HG03064 (cell line): ENCODE results near the gene SLC22A15.

ENCODE experiments used
- ATAC-seq: cut with Tn5 transposase; IDR thresholded peaks from one replicate; pipeline ENCODE4 v1.9.1; 2021; ENCODE audit warnings: low read depth; ENCODE audit not compliant: unreplicated experiment

The SLC22A15 gene

DNA sequence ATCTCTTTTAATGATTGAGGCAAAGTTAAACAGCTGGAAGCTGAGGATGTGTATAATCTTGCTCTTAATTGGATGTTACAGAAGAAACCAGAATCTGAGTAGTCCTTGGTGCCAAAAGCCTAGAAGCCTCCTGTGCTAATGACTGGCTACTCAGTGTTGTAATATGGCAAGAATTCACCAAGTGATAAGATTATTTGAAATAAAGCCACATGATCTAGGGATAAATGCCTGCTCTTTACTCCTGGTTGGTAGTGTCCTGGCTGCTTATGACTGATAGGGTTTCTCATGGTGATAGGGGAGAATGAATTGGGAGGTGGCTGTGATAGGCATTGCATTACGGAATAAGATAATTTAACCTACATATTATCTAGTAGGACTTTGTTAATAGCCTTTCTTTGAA is 121.3 kb downstream of the SLC22A15 start:
- no peak for ATAC-seq

- ATAC-seq: no peak
These were observed 123.1 kb downstream of the SLC22A15 start for GRCh38 chr1:116099379-116099778.

GRCh38 chr1:116099919-116100318 is 123.6 kb downstream of the SLC22A15 start:
- ATAC-seq: no peak

- ATAC-seq: no peak
These were observed 128.4 kb downstream of the SLC22A15 start for GRCh38 chr1:116104667-116105066.

DNA sequence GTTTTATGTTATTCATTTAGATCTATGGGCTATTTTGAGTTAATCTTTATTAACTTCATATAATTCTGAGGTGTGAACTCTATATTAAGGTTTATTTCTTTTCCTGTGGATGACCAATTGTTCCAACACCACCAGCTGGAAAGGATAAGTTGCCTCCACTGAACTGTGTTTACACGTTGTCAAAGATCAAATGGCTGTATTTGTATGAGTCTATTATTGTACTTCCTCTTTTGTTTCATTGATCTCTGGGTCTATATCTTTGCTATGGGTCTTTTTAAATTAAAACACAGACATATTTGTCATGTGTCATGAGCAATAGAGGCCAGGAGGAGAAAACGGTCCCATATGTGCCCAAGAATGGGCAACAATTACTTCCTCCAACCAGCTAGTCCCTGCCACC is 129.7 kb downstream of the SLC22A15 start:
- no peak for ATAC-seq

GRCh38 chr1:116106646-116107045 is 130.3 kb downstream of the SLC22A15 start:
- no peak for ATAC-seq

DNA sequence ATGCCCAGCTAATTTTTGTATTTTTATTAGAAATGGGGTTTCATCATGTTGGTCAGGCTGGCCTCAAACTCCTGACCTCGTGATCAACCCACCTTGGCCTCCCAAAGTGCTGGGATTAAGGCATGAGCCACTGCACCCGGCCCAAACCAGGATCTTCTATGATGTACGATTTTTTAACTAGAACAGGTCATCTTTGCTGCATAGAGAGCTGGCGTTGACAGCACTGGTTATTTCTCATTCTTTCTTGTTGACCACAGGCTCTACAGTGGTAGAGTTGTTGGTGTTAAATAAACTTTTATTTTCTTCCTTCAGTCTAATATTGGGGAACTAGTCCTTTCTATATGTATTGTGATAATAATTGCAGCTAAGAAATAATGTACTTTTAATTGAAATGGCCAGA is 131.1 kb downstream of the SLC22A15 start:
- no peak for ATAC-seq

DNA sequence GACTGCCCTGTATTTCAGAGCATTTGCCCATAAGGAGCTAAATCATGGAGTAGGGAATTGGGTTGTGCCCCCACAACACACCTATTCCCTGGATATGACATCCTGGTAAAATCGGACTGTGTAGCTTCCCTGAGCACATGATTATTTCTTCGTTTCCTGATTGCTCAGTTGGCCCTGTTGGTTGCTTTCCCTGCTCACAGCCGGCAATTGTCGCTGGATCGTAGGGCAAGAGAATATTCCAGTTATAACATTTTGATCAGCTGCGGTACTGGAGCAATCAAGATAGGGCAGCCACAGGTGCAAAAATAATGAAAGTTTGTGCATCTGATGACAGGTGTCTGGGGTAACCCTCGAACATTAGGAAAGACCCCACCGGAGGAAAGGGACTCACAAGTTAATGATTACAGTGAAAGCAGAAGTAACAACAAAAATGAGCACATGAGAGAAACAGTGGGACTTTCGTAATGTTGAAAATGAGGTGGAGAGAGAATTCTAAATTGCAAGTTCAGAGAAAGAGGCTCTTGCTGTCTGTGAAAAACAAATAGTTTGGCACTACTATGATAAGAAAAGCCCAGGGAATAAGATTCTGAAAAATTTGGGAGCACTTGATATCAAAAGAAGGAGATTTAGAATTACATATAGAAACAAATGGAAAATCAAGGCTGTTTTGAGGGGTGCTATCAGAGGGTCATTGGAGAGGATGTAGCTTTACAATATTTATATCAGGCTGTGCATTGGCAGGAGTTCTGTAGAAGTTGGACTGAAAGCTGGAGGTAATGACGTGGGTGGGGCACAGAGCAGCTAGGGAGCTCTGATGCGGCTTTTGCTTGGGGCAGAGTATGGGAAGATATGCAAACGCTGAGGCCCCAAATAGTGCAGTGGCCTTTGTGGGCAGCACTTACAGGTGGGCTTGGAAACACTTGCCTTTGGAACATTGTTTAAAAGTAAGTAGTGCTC is 134.5 kb downstream of the SLC22A15 start, which contains the start of gene MAB21L3:
Gene MAB21L3, plus strand, starts transcription at position 833 of the 957 bp plus-strand sequence. CDS start 1,217 bp downstream, outside the sequence.
- no peak for ATAC-seq

DNA sequence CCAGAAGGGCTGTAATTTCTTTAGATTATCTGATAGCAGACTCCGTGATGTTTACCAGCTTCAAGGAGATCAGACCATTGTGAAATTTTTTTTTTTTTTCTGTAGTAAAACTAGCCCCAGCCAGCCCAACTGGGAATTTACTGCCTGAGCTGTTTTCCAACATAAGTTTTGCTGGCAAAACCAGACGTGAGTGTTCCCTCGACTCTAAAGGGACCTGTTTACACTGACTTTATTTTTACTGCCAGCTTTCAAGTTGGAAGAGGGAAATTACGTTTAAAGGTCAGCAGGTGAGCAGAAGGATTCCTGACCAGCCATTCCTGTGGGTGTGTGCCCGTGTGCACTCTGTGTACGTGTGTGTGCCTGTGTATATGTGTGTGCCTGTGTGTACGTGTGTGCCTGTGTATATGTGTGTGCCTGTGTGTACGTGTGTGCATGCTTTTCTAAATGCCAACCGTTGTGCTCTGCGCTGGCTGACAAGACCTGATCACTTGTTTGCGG is 135.3 kb downstream of the SLC22A15 start:
- ATAC-seq: no peak

- ATAC-seq: no peak
These were observed 136.3 kb downstream of the SLC22A15 start for GRCh38 chr1:116112388-116113140.

GRCh38 chr1:116113615-116114014 is 137.3 kb downstream of the SLC22A15 start:
- no peak for ATAC-seq

GRCh38 chr1:116115476-116116439 is 139.4 kb downstream of the SLC22A15 start:
- no peak for ATAC-seq

DNA sequence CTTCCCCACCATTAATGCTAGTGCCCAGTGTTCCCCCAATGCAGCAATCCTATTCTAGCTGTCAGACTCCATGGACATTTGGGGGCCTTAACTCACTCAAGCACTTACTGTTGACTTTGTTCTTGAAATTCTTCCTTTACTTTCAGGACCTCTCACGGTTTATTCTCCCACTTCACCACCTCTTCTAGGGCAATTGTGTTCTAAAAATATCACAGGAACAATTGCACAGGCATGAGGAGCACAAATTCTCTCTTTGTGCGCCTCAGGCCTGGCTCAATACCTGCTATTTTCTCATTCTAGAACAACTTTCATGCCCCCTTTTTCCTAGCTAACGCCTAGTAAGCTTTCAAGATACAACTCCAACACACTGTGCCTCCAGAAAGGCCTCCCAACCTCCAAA is 142.2 kb downstream of the SLC22A15 start:
- no peak for ATAC-seq
